CD4-positive, alpha-beta T cell treated with Interleukin-4 for 4 hours (primary cell): ENCODE data around the gene CSMD2.

Experiments
- DNase-seq: peaks from one replicate; pipeline ENCODE4 v3.0.0-alpha.2; 2020

Gene CSMD2

DNA sequence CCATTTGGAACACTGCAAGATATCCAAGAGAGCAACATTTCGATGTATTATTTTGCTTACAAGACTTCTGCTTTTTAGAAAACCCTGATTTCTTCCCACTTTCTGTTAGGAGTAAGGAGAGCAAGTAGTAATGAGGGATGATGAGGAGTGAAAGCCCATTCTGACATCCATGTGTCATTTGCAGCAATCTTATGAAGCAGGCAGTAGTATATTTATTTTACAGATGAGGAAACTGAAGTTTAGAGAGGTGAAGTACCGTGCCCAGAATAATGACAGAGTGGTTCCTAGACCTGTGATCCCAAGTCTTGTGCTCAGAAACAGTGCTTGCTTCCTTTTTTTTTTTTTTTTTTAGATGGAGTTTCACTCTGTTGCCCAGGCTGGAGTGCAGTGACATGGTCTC, 699.7 kb downstream of the CSMD2 start:
- no peak for DNase-seq

- DNase-seq = no peak
Observed at GRCh38 chr1:33464552-33464951, 700.5 kb downstream of the CSMD2 start.
